Endothelial cell of umbilical vein (primary cell): ENCODE data around the gene EEF1E1. TPM values are rescaled to one million over a fixed set of nuclear protein-coding genes. Genes with fewer than 3 reads are reported as not detected.

Experiments used
- BruUV-seq: library from RNA; stranded (reverse); fragments of 400-500 nt; replicated peaks from 2 replicates; lab custom pipeline; 2021; lab: Mats Ljungman, UMichigan
- CTCF ChIA-PET: fragments of 300-600, 350-600 bp; sonication (Branson Sonifier 250); formaldehyde crosslinking; loops from one replicate; lab custom pipeline; 2021; ENCODE audit warnings: antibody characterized with exemption, inconsistent platforms; lab: Charles Lee
- POLR2A ChIA-PET: fragments of 300-600, 350-600 bp; sonication (Branson Sonifier 250); formaldehyde crosslinking; loops from one replicate; lab custom pipeline; 2021; ENCODE audit warnings: antibody characterized with exemption, inconsistent platforms; lab: Charles Lee
- DNase-seq: peaks from one replicate; pipeline ENCODE4 v3.0.0-alpha.2; 2011; ENCODE audit warnings: low read depth, low spot score
- FAIRE-seq: peaks from 2 replicates; lab custom pipeline; 2011; peaks lifted over from hg19 to GRCh38; lab: Jason Lieb, UNC
- H2AFZ ChIP-seq: 2 replicates; pipeline ENCODE4 v1.6.0; 2012; ENCODE audit warnings: low read depth, low read length, control low read depth, inconsistent platforms
- H3K27ac ChIP-seq: 2 replicates; pipeline ENCODE4 v1.5.1; 2011; ENCODE audit warnings: low read depth, mild to moderate bottlenecking, control low read depth, low read length, moderate library complexity; ENCODE audit not compliant: insufficient read depth
- H3K27me3 ChIP-seq, 2 experiments: 2 replicates each; pipeline versions ENCODE4 v1.6.0 to v1.6.1; 2011; ENCODE audit warnings: low read length in 2 of 2, mixed read lengths in 1 of 2; ENCODE audit not compliant: control insufficient read depth in 2 of 2, insufficient read depth in 2 of 2
- H3K36me3 ChIP-seq, 2 experiments: 2 replicates in 1 of 2; 3 replicates in 1 of 2; pipeline ENCODE4 v1.5.1; 2011; ENCODE audit warnings: low read length in 2 of 2, mild to moderate bottlenecking in 1 of 2, moderate library complexity in 1 of 2; ENCODE audit not compliant: control insufficient read depth in 2 of 2, insufficient read depth in 2 of 2; ENCODE audit errors: extremely low read depth in 1 of 2
- H3K4me1 ChIP-seq: 3 replicates; pipeline ENCODE4 v1.5.1; 2011; ENCODE audit warnings: mild to moderate bottlenecking, low read length; ENCODE audit not compliant: control insufficient read depth, insufficient read depth; ENCODE audit errors: extremely low read depth
- H3K4me2 ChIP-seq: 2 replicates; pipeline ENCODE4 v1.6.1; 2011; ENCODE audit warnings: low read length, control low read depth, mixed read lengths; ENCODE audit not compliant: insufficient read depth
- H3K4me3 ChIP-seq, 3 experiments: fragments of 200-600 bp in 1 of 3; sonication (generic), shearing (Covaris generic) in 1 of 3; replicated peaks in 1 of 3; 2 replicates each; pipeline ENCODE4 v1.5.1; 2011 to 2016; ENCODE audit warnings: control low read depth in 3 of 3, low read length in 3 of 3, mild to moderate bottlenecking in 2 of 3, inconsistent platforms in 1 of 3, low read depth in 1 of 3, moderate library complexity in 1 of 3; ENCODE audit not compliant: insufficient read depth in 1 of 3
- H3K79me2 ChIP-seq: 2 replicates; pipeline ENCODE4 v1.6.0; 2012; ENCODE audit warnings: low read length, inconsistent platforms; ENCODE audit not compliant: control insufficient read depth, insufficient read depth
- H3K9ac ChIP-seq: replicated peaks from 2 replicates; pipeline ENCODE3; 2011; ENCODE audit warnings: low read length, control low read depth; ENCODE audit not compliant: insufficient read depth; ENCODE audit errors: extremely low read depth
- H3K9me1 ChIP-seq: replicated peaks from 3 replicates; pipeline ENCODE4 v1.6.0; 2011; ENCODE audit warnings: mild to moderate bottlenecking, low read length; ENCODE audit not compliant: control insufficient read depth, insufficient read depth; ENCODE audit errors: extremely low read depth
- H3K9me3 ChIP-seq: replicated peaks from 2 replicates; pipeline ENCODE4 v1.5.1; 2012; ENCODE audit warnings: low read length, inconsistent platforms; ENCODE audit not compliant: control insufficient read depth, insufficient read depth
- H4K20me1 ChIP-seq: replicated peaks from 2 replicates; pipeline ENCODE3; 2011; ENCODE audit warnings: mild to moderate bottlenecking, low read length; ENCODE audit not compliant: control insufficient read depth, insufficient read depth; ENCODE audit errors: extremely low read depth
- EZH2 ChIP-seq: IDR thresholded peaks from 2 replicates; pipeline ENCODE4 v1.6.1; 2012; ENCODE audit warnings: borderline replicate concordance, low read depth, mild to moderate bottlenecking, moderate library complexity, low read length, inconsistent platforms; ENCODE audit not compliant: severe bottlenecking
- FOS ChIP-seq: IDR thresholded peaks from 2 replicates; pipeline ENCODE4 v1.6.1; 2011; ENCODE audit warnings: mild to moderate bottlenecking, low read length, moderate library complexity, borderline replicate concordance; ENCODE audit not compliant: insufficient read depth
- GATA2 ChIP-seq: IDR thresholded peaks from 2 replicates; pipeline ENCODE4 v1.7.0; 2011; ENCODE audit warnings: low read depth, mild to moderate bottlenecking, moderate library complexity, mixed read lengths, low read length; ENCODE audit not compliant: insufficient read length, insufficient read depth
- JUN ChIP-seq: IDR thresholded peaks from 2 replicates; pipeline ENCODE4 v1.6.1; 2011; ENCODE audit warnings: borderline replicate concordance, low read depth; ENCODE audit not compliant: insufficient read length, insufficient read depth
- MYC ChIP-seq: IDR thresholded peaks from one replicate; pipeline ENCODE4 v1.6.1; 2011; ENCODE audit warnings: mild to moderate bottlenecking, low read depth, low read length
- POLR2A ChIP-seq: IDR thresholded peaks from 2 replicates; pipeline ENCODE4 v1.6.1; 2012; ENCODE audit warnings: low read depth, mild to moderate bottlenecking, control low read depth, low read length
- POLR2AphosphoS5 ChIP-seq: IDR thresholded peaks from 2 replicates; pipeline ENCODE4 v1.6.1; 2012; ENCODE audit warnings: low read depth, mild to moderate bottlenecking, control low read depth, low read length, moderate library complexity; ENCODE audit not compliant: insufficient read depth
- dilution Hi-C: fragments of 300-500 bp; cut with MboI; formaldehyde crosslinking; loops from one replicate; pipeline ENCODE4 v1.15.0; 2019; ENCODE audit warnings: low sequenced_read_pairs; ENCODE audit not compliant: extremely low pct_ligation_motif_present
- intact Hi-C: fragments of 100-400 bp; cut with micrococcal nuclease; formaldehyde crosslinking; loops from one replicate; pipeline ENCODE4 v1.10.0; 2022
- polyA plus RNA-seq, 4 experiments: library from polyadenylated mRNA; depleted of rRNA in 3 of 4; stranded (reverse) in 3 of 4; unstranded in 1 of 4; fragments of >200 nt; gene quantifications; 2 replicates each; pipeline versions ENCODE4 v1.2.1 to v1.2.3, GENCODE V29; 2011 to 2012; ENCODE audit warnings: missing spikeins in 1 of 4
- total RNA-seq: library from RNA; stranded (reverse); gene quantifications from 2 replicates; pipeline ENCODE4 v1.2.3, GENCODE V29; 2021
- TF ChIP-seq, protein P1 (sequence below), 2 donors: IDR thresholded peaks; 1 replicate in 1 of 2; 2 replicates in 1 of 2; pipeline ENCODE4 v1.5.1; 2011; ENCODE audit warnings: low read length in 2 of 2, mild to moderate bottlenecking in 2 of 2, moderate library complexity in 2 of 2, control low read depth in 1 of 2, inconsistent platforms in 1 of 2, low read depth in 1 of 2; ENCODE audit not compliant: insufficient read depth in 1 of 2; ENCODE audit errors: extremely low read depth in 1 of 2
- TF ChIP-seq, protein P2 (sequence below): IDR thresholded peaks from 2 replicates; pipeline ENCODE4 v1.6.1; 2011; ENCODE audit not compliant: insufficient read depth, insufficient read length

EEF1E1 gene
- total and polyA plus RNA-seq, 2 donors (not counting 3 experiments of a cell fraction or from before 2014, with no cell fraction given) = 53.8 to 58.1 TPM

DNA sequence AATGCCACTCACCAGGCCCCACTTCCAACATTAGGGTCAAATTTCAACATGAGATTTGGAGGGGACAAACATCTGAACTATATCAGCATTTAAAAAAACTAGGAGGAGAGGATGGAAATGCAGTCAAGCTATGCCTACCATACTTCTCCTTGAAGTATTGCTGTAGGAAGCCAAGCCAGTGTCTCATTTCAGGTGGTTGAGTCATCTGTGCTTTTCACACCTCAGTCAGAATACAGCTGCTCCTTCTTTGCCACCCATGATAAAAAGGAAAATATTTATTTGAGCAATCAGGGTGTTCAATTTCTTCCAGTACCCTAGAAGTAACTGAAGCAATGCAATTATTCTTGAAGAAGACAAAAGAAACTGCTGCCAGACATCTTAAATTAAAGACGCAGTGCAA is 47.0 kb upstream of the EEF1E1 start:
- Histone ChIP-seq H3K9ac (no peak overlapping the region), H3K79me2 (no peaks in the 10 kb centered on the region), H3K4me3 (no peak overlapping the region), H3K36me3 (no peaks in the 10 kb centered on the region), H3K9me3 (no peaks in the 10 kb centered on the region), H3K27me3 (peaks cover 2% of the 10 kb centered on the region in 2 experiments), H3K27ac (no peak overlapping the region), H2AFZ (no peak overlapping the region), H3K4me2 (no peak overlapping the region), H3K4me1 (no peaks in the 10 kb centered on the region), H3K9me1 (no peaks in the 10 kb centered on the region), H4K20me1 (no peaks in the 10 kb centered on the region)
- intact Hi-C loops (no loop called here), dilution Hi-C loops (no loop called here)
- ChIA-PET CTCF (no interaction called here), POLR2A (no interaction called here)
- no peak for TF ChIP-seq POLR2AphosphoS5
- TF ChIP-seq POLR2A = no peak
- TF ChIP-seq, protein P1, sequence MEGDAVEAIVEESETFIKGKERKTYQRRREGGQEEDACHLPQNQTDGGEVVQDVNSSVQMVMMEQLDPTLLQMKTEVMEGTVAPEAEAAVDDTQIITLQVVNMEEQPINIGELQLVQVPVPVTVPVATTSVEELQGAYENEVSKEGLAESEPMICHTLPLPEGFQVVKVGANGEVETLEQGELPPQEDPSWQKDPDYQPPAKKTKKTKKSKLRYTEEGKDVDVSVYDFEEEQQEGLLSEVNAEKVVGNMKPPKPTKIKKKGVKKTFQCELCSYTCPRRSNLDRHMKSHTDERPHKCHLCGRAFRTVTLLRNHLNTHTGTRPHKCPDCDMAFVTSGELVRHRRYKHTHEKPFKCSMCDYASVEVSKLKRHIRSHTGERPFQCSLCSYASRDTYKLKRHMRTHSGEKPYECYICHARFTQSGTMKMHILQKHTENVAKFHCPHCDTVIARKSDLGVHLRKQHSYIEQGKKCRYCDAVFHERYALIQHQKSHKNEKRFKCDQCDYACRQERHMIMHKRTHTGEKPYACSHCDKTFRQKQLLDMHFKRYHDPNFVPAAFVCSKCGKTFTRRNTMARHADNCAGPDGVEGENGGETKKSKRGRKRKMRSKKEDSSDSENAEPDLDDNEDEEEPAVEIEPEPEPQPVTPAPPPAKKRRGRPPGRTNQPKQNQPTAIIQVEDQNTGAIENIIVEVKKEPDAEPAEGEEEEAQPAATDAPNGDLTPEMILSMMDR (IDR thresholded peaks at IDR 0.05; ENCODE audit: extremely low read depth in 1 of 2, insufficient read depth in 1 of 2, low read depth in 1 of 2, low read length in 2 of 2) = no peak
- no peak for TF ChIP-seq GATA2
- DNase-seq = no peak
- no TSS peak for BruUV-seq
- FAIRE-seq = no peak

DNA sequence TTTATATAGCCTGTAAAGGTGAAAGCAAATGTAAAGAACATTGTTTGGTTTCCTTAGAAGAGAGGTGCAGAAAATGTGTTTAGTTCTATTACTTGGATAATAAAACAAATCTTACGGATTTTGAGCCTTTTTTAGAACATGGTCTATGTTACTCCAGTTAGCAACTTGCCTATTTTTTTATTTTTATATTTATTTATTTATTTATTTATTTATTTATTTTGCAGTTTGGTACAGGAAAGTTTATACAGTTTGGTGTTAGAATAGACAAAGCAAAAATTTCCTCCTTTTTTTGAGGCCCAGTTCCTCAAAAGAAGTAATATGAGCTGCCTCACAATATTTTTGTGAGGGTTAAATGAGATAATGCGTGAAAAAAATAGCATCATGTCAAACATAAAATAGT is 41.6 kb upstream of the EEF1E1 start:
- no TSS peak for BruUV-seq
- Histone ChIP-seq H3K27ac (no peak overlapping the region), H3K79me2 (no peaks in the 10 kb centered on the region), H3K4me1 (no peaks in the 10 kb centered on the region), H3K9me3 (no peaks in the 10 kb centered on the region), H4K20me1 (no peaks in the 10 kb centered on the region), H3K4me2 (no peak overlapping the region), H3K9me1 (no peaks in the 10 kb centered on the region), H3K4me3 (no peak overlapping the region), H2AFZ (no peak overlapping the region), H3K9ac (no peak overlapping the region), H3K36me3 (no peaks in the 10 kb centered on the region), H3K27me3 (no peaks in the 10 kb centered on the region)
- ChIA-PET POLR2A (no interaction called here), CTCF (interaction anchor here (0.9 kb wide), 1 partner anchor 75 kb away, joined by 4 read pairs; no protein-coding TSS in a partner anchor)
- intact Hi-C loops = no loop called here
- TF ChIP-seq POLR2AphosphoS5 = no peak
- TF ChIP-seq EZH2 = no peak
- no peak for TF ChIP-seq POLR2A
- TF ChIP-seq FOS = no peak
- TF ChIP-seq, protein P2, sequence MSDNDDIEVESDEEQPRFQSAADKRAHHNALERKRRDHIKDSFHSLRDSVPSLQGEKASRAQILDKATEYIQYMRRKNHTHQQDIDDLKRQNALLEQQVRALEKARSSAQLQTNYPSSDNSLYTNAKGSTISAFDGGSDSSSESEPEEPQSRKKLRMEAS = no peak
- no peak for TF ChIP-seq MYC
- TF ChIP-seq GATA2 = no peak
- TF ChIP-seq, protein P1 (IDR thresholded peaks at IDR 0.05; ENCODE audit: extremely low read depth in 1 of 2, insufficient read depth in 1 of 2, low read depth in 1 of 2, low read length in 2 of 2) = no peak
- no peak for TF ChIP-seq JUN
- DNase-seq (no peak), FAIRE-seq (no peak)
- dilution Hi-C loops = no loop called here
